Tibial artery (tissue), 4 donors: ENCODE data around the gene C15orf40.

Source experiments
- DNase-seq, 2 donors: peaks; one replicate each; pipeline ENCODE4 v3.0.0-alpha.2; 2019
- H3K27ac ChIP-seq, 2 donors: fragments of 200-600 bp; sonication (generic) in 1 of 2; 1 replicate in 1 of 2; 2 replicates in 1 of 2; pipeline ENCODE4 v1.5.1; 2018 to 2019; ENCODE audit warnings: mild to moderate bottlenecking in 1 of 2
- H3K27me3 ChIP-seq, 2 donors: fragments of 200-600 bp; sonication (generic) in 1 of 2; one replicate each; pipeline versions ENCODE4 v1.5.1 to v1.6.0; 2016 to 2019
- H3K36me3 ChIP-seq, 3 donors: fragments of 200-600 bp; sonication (generic) in 2 of 3; one replicate each; pipeline ENCODE4 v1.5.1; 2016 to 2019; ENCODE audit warnings: mild to moderate bottlenecking in 2 of 3
- H3K4me1 ChIP-seq, 4 donors: fragments of 200-600 bp; sonication (generic) in 2 of 4; 1 replicate in 3 of 4; 2 replicates in 1 of 4; pipeline ENCODE4 v1.5.1; 2016 to 2019
- H3K4me3 ChIP-seq, 2 donors: fragments of 200-600 bp; sonication (generic) in 1 of 2; 1 replicate in 1 of 2; 2 replicates in 1 of 2; pipeline ENCODE4 v1.5.1; 2018 to 2019; ENCODE audit warnings: mild to moderate bottlenecking in 2 of 2
- H3K9me3 ChIP-seq, 3 donors: fragments of 200-600 bp; sonication (generic) in 1 of 3; one replicate each; pipeline ENCODE4 v1.5.1; 2016 to 2019
- intact Hi-C: fragments of 100-400 bp; cut with DNase I; formaldehyde crosslinking; loops from one replicate; pipeline ENCODE4 v1.15.0; 2023; ENCODE audit warnings: low total_unique reads
- TF ChIP-seq, protein P1 (sequence below), 2 experiments: fragments of 200-600 bp in 1 of 2; fragments of 450-650 bp in 1 of 2; IDR thresholded peaks; one replicate each; pipeline ENCODE4 v1.5.1; 2017 to 2019; ENCODE audit warnings: antibody characterized with exemption in 2 of 2, mild to moderate bottlenecking in 1 of 2, moderate library complexity in 1 of 2

Gene C15orf40

DNA sequence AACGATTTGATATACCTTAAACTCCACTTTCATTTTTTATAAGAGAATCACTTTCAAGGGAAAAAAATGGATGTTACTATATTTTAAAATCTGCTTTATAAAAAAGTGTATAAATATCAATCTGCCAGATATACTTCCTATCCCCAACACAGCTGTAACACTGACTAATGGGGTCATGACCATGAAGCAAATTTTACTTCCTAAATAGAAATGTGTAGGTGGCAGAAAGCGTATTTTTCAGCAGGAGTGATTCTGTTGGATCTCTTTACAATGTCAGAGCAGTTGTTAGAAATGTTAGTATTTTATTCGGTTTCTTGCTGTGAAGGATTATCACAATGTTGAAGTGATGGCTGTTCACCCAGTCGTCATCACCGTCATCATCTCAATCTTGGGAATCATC is 5.5 kb upstream of the C15orf40 start:
- Histone ChIP-seq H3K36me3 (peaks cover 29 to 40% (median 33%) of the 10 kb centered on the region in 3 donors), H3K9me3 (no peaks in the 10 kb centered on the region), H3K4me3 (no peak overlapping the region), H3K27ac (no peak overlapping the region), H3K4me1 (peaks cover 0 to 9% (median 5%) of the 10 kb centered on the region in 4 donors), H3K27me3 (no peaks in the 10 kb centered on the region)
- DNase-seq: no peak
- intact Hi-C loops: loop anchor here (10.0 kb wide), 1 partner anchor 88 kb away; the partner anchor contains the start of gene TM6SF1
- TF ChIP-seq, protein P1, sequence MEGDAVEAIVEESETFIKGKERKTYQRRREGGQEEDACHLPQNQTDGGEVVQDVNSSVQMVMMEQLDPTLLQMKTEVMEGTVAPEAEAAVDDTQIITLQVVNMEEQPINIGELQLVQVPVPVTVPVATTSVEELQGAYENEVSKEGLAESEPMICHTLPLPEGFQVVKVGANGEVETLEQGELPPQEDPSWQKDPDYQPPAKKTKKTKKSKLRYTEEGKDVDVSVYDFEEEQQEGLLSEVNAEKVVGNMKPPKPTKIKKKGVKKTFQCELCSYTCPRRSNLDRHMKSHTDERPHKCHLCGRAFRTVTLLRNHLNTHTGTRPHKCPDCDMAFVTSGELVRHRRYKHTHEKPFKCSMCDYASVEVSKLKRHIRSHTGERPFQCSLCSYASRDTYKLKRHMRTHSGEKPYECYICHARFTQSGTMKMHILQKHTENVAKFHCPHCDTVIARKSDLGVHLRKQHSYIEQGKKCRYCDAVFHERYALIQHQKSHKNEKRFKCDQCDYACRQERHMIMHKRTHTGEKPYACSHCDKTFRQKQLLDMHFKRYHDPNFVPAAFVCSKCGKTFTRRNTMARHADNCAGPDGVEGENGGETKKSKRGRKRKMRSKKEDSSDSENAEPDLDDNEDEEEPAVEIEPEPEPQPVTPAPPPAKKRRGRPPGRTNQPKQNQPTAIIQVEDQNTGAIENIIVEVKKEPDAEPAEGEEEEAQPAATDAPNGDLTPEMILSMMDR (IDR thresholded peaks at IDR 0.05): no peak

DNA sequence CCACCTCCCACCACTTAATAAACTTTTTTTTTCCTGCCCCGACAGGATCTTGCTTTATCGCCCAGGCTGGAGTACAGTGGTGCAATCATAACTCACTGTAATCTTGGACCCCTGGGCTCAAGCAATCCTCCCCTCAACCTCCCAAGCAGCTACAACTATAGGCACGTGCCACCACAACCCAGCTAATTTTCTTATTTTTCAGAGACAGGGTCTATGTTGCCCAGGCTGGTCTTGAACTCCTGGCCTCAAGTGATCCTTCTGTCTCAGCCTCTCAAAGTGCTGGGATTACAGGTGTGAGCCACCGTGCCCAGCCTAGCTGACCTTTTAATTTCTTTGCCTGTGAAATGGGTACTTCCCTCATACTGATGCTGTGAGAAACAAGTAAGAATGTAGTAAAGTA is 3.9 kb upstream of the C15orf40 start:
- intact Hi-C loops: loop anchor here (10.0 kb wide), 1 partner anchor 89 kb away; the partner anchor contains the start of gene TM6SF1
- H3K27me3 ChIP-seq: no peaks in the 10 kb centered on the region
- no peak overlapping the region for H3K27ac ChIP-seq
- H3K9me3 ChIP-seq: no peaks in the 10 kb centered on the region
- peaks cover 1 to 16% (median 11%) of the 10 kb centered on the region in 4 donors for H3K4me1 ChIP-seq
- H3K36me3 ChIP-seq: peaks cover 26 to 39% (median 30%) of the 10 kb centered on the region in 3 donors
- TF ChIP-seq, protein P1 (IDR thresholded peaks at IDR 0.05): no peak
- no peak for DNase-seq
- no peak overlapping the region for H3K4me3 ChIP-seq

DNA sequence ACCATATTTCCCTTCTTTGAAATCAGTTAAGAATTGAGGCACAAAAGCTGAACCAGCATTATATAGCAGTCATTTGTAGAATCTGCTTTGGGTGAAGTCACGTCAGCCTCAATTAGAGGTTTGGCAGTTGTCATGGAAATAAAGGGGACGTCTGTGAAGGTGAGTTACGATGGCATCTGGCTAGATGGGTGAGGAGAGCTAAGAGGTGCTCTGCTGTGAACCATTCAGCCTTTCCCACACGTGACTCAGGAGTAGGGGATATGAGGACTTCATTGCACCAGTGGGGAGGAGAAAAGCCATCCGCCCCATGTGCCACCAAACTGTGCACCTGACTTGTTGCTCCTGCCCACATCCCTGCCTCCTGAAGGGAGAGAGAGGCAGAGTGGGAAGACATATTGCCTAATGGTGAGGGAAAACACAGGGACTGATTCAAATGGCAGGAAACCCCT is 2.8 kb upstream of the C15orf40 start:
- no peak overlapping the region for H3K27ac ChIP-seq
- no peak overlapping the region for H3K4me3 ChIP-seq
- intact Hi-C loops: loop anchor here (5.0 to 10.0 kb wide), 2 partner anchors 91 to 193 kb away; partner anchors contain the start of genes HDGFL3 and TM6SF1
- no peaks in the 10 kb centered on the region for H3K9me3 ChIP-seq
- peaks cover 4 to 21% (median 18%) of the 10 kb centered on the region in 4 donors for H3K4me1 ChIP-seq
- TF ChIP-seq, protein P1 (IDR thresholded peaks at IDR 0.05): no peak
- DNase-seq: no peak
- peaks cover 25 to 32% (median 26%) of the 10 kb centered on the region in 3 donors for H3K36me3 ChIP-seq
- H3K27me3 ChIP-seq: no peaks in the 10 kb centered on the region

DNA sequence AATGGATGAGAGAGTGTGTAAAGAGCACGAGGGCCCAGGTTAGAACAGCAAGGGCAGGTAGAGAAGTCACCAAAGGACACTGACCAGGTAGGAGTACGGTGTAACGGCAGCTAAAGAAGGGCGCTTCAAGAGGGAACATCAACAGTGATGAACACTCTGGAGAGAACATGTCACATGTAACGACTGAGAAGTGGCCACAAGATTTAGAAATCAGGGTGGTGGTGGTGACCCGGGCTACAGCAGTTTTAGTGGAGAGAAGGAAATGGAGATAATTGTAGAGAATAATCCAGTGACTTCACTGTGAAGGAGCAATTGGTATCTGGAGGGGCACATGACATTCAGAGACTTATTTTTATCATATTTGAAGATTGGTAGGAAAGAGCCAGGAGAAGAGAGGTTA is 1.2 kb upstream of the C15orf40 start:
- H3K27ac ChIP-seq: no peak overlapping the region
- H3K27me3 ChIP-seq: no peaks in the 10 kb centered on the region
- H3K4me1 ChIP-seq: peaks cover 4 to 21% (median 18%) of the 10 kb centered on the region in 4 donors
- peaks cover 18 to 31% (median 27%) of the 10 kb centered on the region in 3 donors for H3K36me3 ChIP-seq
- TF ChIP-seq, protein P1 (IDR thresholded peaks at IDR 0.05): no peak
- DNase-seq: no peak
- no peak overlapping the region for H3K4me3 ChIP-seq
- H3K9me3 ChIP-seq: no peaks in the 10 kb centered on the region
- intact Hi-C loops: loop anchor here (5.0 to 10.0 kb wide), 2 partner anchors 92 to 195 kb away; partner anchors contain the start of genes HDGFL3 and TM6SF1

DNA sequence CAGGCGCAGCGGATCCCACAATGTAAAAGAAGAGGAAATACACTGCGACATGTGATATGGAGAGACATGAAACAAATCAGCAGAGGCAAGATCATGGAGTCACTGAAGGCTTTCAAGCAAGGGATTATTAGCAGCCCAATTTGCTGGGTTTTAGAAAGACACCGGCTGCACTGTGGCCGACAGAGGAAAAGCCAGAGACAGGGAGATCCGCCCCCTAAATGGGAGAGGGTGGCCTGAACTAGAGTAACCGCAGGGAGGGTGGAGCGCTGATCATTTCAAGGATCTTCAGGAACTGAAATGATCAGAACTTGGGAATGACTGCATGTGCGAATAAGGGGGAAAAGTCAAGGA is 612 bp upstream of the C15orf40 start:
- Histone ChIP-seq H3K36me3 (peaks cover 12 to 34% (median 32%) of the 10 kb centered on the region in 3 donors), H3K9me3 (no peaks in the 10 kb centered on the region), H3K27me3 (no peaks in the 10 kb centered on the region), H3K4me1 (peaks cover 4 to 21% (median 18%) of the 10 kb centered on the region in 4 donors), H3K4me3 (peak overlapping the region; percentile 93 to 95), H3K27ac (peak overlapping the region; percentile 71 to 87)
- DNase-seq: no peak
- TF ChIP-seq, protein P1 (IDR thresholded peaks at IDR 0.05): no peak
- intact Hi-C loops: loop anchor here (5.0 to 10.0 kb wide), 2 partner anchors 93 to 195 kb away; partner anchors contain the start of genes HDGFL3 and TM6SF1
